IMR-90 (cell line): Measurements from ENCODE around the gene PDLIM5.

Source experiments
- CEBPB ChIP-seq: IDR thresholded peaks from 2 replicates; pipeline ENCODE4 v1.6.1; 2012; ENCODE audit warnings: low read depth, low read length, improper control_type of control experiment
- CHD1 ChIP-seq: IDR thresholded peaks from 2 replicates; pipeline ENCODE4 v1.6.1; 2012; ENCODE audit warnings: low read depth, low read length, improper control_type of control experiment
- CTCF ChIP-seq: conservative IDR thresholded peaks from 2 replicates; pipeline ENCODE4 v1.5.1; 2012; ENCODE audit warnings: mild to moderate bottlenecking, low read depth, low read length, improper control_type of control experiment
- MAFK ChIP-seq: IDR thresholded peaks from 2 replicates; pipeline ENCODE4 v1.6.1; 2012; ENCODE audit warnings: low read depth, low read length, improper control_type of control experiment
- MAZ ChIP-seq: IDR thresholded peaks from 2 replicates; pipeline ENCODE4 v1.6.1; 2012; ENCODE audit warnings: low read depth, mild to moderate bottlenecking, low read length, improper control_type of control experiment, moderate library complexity, borderline replicate concordance
- POLR2A ChIP-seq: IDR thresholded peaks from 2 replicates; pipeline ENCODE4 v1.6.1; 2012; ENCODE audit warnings: mild to moderate bottlenecking, low read depth, low read length
- SMC3 ChIP-seq: fragments of 150-350 bp; IDR thresholded peaks from 2 replicates; pipeline ENCODE4 v1.6.1; 2016; ENCODE audit warnings: low read depth, mild to moderate bottlenecking, antibody characterized with exemption, low read length, moderate library complexity

GRCh38 chr4:94558392-94558904, 106.7 kb downstream of the PDLIM5 start:
- TF ChIP-seq CTCF (no peak), SMC3 (no peak), MAZ (no peak), CEBPB (no peak), POLR2A (no peak), CHD1 (no peak), MAFK (no peak)
